GM19328 (cell line): ENCODE results near the gene COL26A1.

Source experiments
- ATAC-seq: cut with Tn5 transposase; IDR thresholded peaks from one replicate; pipeline ENCODE4 v1.9.1; 2021; ENCODE audit warnings: mild to moderate bottlenecking, moderate library complexity; ENCODE audit not compliant: unreplicated experiment

The COL26A1 gene

DNA sequence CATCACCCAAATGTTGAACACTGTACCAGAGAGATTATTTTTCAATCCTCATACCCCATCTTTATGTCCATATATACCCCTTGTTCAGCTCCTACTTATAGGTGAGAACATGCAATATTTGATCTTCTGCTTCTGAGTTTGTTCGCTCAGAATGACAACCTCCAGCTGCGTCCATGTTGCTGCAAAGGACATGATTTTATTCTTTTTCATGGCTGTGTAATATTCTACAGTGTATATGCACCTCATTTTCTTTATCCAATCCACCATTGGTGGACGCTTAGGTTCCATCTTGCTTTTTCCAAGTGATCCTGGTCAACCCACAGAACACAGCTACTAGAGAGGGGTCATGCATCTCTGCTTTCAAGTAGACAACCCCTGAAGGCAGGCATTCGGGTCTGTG is 166.9 kb downstream of the COL26A1 start:
- no peak for ATAC-seq

DNA sequence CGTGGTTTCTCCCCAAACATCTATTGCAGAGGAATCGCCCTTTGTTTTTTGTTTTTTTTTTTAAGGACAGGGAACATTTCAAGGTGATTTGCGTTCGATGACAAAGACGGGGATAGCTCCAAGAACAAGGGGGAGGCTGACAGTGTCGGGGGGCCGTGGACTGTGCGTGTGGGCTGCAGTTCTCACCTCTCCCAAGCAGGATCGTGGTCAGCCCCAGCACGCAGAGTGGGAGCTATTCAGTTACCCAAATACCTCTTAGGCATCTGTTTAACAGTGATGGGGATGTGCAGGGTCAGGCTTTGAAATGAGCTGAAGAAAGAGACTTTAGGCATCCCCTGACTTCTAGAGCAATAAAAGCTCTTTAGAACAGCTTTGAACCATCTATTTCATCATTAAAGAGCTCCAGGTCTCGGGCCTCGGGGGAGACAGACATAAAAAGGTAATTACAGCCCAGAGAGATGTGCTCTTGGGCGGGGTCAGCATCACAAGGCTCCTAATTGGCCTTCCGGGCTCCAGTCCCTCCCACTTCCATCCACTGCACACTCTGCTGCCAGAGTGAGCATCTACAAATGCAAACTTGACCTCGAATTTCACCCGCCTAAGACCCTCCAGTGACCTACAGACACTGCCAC is 169.2 kb downstream of the COL26A1 start:
- no peak for ATAC-seq

DNA sequence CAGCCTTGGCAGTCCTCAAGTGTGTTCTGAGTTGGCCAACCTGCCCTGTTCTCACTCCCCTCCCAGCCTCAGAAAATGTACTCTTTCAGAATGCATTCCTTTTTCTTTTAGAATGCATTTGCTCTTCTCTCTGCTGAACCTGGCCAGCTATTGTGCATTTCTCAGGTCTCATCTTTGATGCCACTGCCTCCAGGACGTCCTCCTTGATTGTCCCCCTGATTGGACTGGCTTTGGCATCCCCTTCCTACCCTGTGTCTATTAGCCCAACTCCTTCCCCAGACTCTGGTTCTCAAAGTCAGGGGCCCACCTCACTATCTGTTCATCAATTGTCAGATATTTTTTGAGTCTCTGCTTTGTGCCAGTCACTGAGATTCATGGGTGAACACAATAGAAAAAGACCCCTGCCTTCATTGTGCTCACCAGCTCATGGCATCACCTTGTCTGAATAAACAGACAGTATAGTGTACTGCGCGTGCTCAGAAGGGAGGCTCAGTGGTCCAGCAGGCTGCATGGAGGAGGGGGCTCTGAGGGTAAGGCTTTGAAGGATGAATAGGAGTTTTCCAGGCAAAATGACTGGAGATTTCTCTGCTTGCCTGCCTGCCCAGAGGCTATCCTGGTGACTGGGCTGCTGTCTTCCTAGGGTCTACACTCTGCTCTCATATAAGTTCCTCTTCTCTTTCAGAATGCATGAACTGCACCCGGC is 169.9 kb downstream of the COL26A1 start:
- no peak for ATAC-seq

GRCh38 chr7:101533103-101533465 is 170.4 kb downstream of the COL26A1 start:
- ATAC-seq = no peak

GRCh38 chr7:101534015-101534803 is 171.5 kb downstream of the COL26A1 start:
- no peak for ATAC-seq

- no peak for ATAC-seq
These were observed 172.2 kb downstream of the COL26A1 start for GRCh38 chr7:101534873-101535272.

- ATAC-seq = no peak
These were observed 172.7 kb downstream of the COL26A1 start for GRCh38 chr7:101535351-101535751.

DNA sequence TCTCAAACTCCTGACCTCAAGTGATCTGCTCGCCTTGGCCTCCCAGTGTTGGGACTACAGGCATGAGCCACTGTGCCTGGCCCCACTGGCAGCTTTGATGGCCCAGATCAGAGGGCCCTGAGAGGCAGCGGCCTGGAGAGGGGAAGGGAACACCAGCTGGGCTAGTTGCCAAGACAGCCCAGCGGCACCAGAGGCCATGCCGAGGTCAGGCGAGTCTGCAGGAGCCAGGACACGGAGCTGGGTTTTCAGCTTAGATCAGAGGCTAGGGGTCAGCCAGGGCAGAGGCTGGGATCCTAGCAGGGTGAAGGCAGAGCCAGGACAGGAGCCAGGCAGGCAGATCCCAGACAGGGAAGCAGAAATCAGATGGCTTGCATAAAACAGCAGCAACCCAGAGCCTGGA is 173.6 kb downstream of the COL26A1 start:
- no peak for ATAC-seq

DNA sequence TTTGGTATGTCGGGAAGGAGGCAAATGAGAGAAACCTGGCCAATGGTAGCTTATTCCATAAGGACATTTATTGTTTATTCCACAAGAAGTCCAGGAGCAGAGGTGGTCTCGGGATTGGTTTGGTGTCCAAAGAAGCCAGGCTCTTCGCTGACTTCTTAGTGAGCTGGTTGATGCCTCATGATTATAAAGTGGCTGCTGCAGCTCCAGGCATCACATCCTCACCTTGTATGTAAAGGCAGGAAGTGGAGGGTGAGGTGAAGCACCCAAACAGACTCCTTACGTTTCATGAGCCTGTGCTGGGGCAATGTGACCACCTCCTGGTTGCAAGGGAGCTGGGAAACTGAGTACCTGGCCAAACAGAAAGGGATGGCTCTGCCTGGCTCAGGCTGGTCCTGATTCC is 174.0 kb downstream of the COL26A1 start:
- ATAC-seq = no peak

- no peak for ATAC-seq
These were observed 174.5 kb downstream of the COL26A1 start for GRCh38 chr7:101537205-101537604.

DNA sequence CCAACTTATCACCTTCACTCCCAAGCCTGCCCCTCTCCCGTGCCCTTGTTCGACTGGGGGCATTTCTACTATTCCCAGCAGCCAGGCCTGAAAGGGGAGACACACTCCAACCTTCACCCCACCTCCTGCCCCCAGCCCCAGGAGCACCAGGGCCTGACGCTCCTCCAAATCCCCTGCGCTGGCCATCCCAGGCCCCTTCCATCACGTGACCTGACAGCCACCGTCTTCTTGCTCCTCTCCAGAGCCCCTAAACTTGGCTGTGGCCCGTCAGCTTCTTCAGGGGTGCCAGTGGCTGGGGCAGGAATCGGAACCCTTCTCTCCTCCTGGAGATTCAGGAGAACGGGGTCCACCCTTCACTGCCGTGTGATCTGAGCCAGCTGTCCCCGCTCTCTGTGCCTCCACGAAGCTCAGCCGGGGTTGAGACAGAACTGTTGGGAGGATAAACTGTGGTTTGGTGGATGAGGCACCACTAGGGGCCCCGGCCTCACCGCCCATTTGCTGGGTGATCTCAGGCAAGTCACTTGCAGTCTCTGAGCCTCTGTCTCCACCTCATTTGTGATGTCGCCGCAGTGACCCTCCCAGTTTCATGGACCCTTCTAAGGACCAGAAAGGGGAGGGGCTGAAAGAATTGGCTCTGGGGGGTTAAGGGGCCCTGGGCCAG is 175.4 kb downstream of the COL26A1 start:
- ATAC-seq = no peak

DNA sequence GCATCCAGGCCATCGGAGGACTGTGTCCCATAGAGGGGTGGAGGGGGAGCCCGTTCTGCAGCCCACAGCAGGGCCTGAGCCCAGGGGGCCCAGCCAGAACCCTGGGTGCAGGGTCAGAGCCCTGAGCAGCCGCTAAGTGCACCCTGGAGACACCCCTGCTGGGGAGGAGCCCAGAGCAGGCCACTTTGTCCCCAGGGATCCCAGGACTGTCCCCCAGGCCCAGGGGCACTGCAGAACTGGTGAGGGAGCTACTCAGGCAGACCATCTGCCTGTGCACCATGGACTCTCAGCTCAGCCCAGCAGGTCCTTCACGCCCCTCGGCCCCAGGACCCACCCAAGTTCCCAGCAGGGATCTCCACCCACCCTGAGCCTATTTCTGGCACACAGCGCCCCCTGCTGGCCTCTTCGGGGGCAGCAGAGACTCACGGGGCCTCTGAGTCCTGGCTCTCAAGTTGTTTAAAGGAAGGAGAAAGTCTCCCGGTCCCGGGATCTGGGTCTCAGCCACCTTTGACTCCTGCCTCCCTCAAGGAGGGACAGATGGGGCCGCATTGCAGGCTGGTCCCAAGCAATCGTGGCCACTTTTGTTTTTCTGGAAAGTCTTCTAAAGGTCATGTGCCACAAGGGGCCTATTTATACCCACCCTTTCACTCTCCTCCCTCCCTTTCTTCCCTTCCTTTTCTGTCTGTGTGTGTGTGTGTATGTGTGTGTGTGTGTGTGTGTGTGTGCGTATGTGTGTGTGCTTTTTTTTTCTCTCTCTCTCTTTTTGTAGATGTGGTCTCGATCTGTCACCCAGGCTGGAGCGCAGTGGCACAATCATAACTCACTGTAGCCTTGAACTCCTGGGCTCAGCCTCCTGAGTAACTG is 176.2 kb downstream of the COL26A1 start:
- no peak for ATAC-seq

DNA sequence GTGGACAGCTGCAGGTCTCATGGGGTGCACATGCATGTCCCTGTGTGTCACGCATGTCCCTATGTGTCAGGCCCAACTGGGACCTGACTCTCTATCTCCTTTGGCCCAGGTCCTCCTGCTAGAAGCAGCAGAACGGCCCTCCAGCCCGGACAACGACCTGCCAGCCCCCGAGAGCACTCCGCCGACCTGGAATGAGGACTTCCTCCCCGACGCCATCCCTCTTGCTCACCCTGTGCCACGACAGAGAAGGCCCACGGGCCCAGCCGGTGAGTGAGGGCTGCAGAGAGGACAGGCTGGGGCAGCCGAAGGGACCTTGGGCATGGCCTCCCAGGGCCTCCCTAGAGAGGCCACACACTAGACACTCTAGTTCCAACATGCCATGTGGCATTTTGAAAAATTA is 177.1 kb downstream of the COL26A1 start:
- no peak for ATAC-seq

DNA sequence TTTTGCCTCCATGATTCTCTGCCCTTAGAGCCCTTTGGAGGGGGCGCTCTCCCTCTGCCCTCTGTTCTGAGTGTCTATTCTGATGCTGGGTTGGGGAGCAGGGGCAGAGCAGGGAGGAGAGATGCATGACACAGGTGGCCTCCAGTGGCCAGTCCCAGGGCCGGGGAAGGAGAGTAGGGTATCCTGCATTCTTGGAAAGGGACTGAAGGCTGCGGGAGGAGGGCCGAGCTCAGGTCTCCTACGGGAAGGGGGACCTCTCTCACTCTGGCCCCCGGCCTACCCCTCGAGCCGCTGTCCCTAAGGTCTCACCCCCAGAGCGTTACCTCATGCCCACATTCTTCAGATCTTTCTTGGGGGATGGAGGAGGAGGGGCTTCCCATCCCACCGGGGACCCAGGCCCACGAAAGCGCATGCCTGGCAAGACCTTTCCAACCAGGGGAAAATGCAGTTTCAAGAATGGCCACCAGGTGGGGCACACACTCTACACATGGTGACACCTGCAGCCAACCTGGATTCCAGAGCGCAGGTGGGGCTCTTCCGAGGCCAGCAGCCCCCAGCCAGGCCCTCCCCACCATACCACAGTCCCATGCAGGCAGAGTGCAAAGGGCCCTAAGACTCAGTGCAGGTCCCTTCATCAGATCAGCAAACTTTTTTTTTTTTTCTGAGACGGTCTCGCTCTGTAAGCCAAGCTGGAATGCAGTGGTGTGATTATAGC is 180.0 kb downstream of the COL26A1 start:
- no peak for ATAC-seq

GRCh38 chr7:101543242-101543766 is 180.6 kb downstream of the COL26A1 start:
- no peak for ATAC-seq

GRCh38 chr7:101543846-101544245 is 181.2 kb downstream of the COL26A1 start:
- ATAC-seq = no peak

DNA sequence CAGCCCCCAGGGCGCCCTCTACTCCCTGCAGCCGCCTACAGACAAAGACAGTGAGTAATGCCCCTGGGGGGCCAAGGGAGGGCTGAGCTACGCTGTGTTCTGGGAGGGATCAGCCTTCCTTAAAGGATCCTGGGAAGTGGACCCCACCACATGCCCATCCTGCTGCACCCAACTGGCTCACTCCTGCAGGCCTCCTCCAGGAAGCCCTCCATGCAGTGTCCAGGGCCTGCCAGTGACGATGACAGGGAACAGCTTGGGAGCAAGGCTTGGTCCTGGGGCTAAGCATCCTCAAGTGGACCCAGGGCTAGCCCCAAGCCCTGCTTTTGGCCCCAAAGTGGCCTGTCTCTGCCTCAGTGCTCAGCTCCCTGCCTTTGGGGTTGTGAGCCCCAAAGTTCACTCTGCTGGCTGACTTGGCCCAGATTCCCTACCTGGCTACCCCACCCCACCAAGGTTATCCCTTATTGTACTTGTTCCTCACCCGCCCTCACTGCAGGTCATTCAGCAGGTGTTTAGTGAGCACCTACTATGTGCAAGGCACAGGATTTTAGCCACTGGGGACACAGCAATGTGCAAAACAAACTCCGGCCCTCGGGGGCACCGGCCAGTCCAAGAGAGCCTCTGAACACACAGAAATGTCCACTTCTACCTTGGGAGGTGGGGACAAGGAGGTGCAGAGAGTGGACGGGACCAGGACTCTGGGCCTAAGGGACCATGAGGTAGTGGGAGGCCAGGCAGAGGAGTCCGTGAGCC is 182.9 kb downstream of the COL26A1 start:
- no peak for ATAC-seq

DNA sequence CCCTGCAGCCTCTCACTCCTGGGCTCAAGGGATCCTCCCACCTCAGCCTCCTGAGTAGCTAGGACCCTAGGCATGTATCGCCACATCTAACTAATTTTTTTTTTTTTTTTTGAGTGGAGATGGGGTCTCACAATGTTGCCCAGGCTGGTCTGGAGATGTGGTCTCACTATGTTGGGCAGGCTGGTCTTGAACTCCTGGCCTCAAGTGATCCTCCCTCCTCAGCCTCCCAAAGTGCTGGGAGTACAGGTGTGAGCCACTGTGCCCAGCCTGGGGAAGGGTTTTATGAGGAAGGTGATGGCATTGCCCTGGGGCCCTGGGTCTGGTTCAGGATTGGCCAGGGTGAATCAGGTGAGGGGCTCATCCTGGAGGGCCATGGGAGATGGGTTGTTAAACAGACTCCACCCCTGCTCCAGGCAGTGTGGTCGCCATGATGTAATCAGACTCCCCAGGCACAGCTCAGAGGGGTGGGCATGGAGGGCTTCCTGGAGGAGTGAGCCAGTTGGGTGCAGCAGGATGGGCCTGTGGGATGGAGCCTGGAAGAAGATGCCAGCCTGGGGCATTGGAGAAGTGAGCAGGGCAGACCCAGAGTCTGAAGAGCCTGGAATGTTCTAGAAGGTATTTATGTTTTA is 183.7 kb downstream of the COL26A1 start:
- no peak for ATAC-seq
